ENCODE results near the gene MFAP3L.

DNA sequence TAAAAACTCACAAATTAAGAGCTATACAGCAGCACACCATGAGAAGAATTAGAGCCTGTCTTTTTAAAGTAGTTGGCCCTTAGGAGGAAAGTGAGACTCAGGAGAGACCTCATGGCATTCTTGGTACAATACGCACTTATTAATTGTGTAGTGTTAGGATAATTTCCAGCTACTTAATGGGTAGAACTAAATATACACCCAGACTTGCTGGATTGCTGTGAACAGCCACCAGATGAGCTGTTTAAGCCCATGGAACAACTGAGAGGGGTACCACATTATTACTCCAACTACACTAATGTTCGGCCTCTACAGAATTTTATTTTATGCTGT, 13.6 kb downstream of the MFAP3L start:
- no peak for TF ChIP-seq CTCF (conservative IDR thresholded peaks at IDR 0.05 in 1 of 2, IDR thresholded peaks at IDR 0.05 in 1 of 2; ENCODE audit: extremely low read depth in 1 of 2, insufficient read depth in 1 of 2, low read depth in 1 of 2, low read length in 2 of 2)
- TF ChIP-seq EZH2 (IDR thresholded peaks at IDR 0.05; ENCODE audit: borderline replicate concordance, low read length): no peak

Data from mammary epithelial cell (primary cell).